ENCODE data around the gene AMER3.

The AMER3 gene

GRCh38 chr2:130786076-130786475 lies 30.7 kb downstream of the AMER3 start:
- DNase-seq = no peak

- no peak for DNase-seq
Observed at GRCh38 chr2:130787841-130788240, 32.5 kb downstream of the AMER3 start.

- DNase-seq = no peak
Observed at GRCh38 chr2:130790312-130790711, 35.0 kb downstream of the AMER3 start.

- DNase-seq = no peak
Observed at GRCh38 chr2:130790804-130791616, 35.7 kb downstream of the AMER3 start.

- no peak for DNase-seq
Observed at GRCh38 chr2:130791617-130791939, 36.2 kb downstream of the AMER3 start.

- peak; percentile 9 for DNase-seq
Observed at GRCh38 chr2:130795431-130795830, 40.1 kb downstream of the AMER3 start.

- no peak for DNase-seq
Observed at GRCh38 chr2:130796290-130796689, 41.0 kb downstream of the AMER3 start.

- DNase-seq = peak; percentile 87
Observed at GRCh38 chr2:130797493-130798435, 42.4 kb downstream of the AMER3 start.

- DNase-seq = no peak
Observed at GRCh38 chr2:130798472-130799218, 43.3 kb downstream of the AMER3 start.

GRCh38 chr2:130799295-130799694 lies 44.0 kb downstream of the AMER3 start:
- DNase-seq = no peak

- DNase-seq = no peak
Observed at GRCh38 chr2:130805613-130806012, 50.3 kb downstream of the AMER3 start.

- DNase-seq = no peak
Observed at GRCh38 chr2:130806370-130806769, 51.0 kb downstream of the AMER3 start.

- DNase-seq = no peak
Observed at GRCh38 chr2:130807659-130808385, 52.5 kb downstream of the AMER3 start.

GRCh38 chr2:130808482-130809268 lies 53.3 kb downstream of the AMER3 start:
- no peak for DNase-seq

GRCh38 chr2:130810490-130810889 lies 55.1 kb downstream of the AMER3 start:
- no peak for DNase-seq

GRCh38 chr2:130813722-130814121 lies 58.4 kb downstream of the AMER3 start:
- DNase-seq = no peak

GRCh38 chr2:130814931-130815680 lies 59.8 kb downstream of the AMER3 start:
- DNase-seq = no peak
